GM21576 (cell line): Measurements from ENCODE around the gene SDC4.

Source experiments
- ATAC-seq: cut with Tn5 transposase; IDR thresholded peaks from one replicate; pipeline ENCODE4 v1.9.1; 2021; ENCODE audit warnings: mild to moderate bottlenecking, moderate library complexity; ENCODE audit not compliant: unreplicated experiment

The SDC4 gene, protein sequence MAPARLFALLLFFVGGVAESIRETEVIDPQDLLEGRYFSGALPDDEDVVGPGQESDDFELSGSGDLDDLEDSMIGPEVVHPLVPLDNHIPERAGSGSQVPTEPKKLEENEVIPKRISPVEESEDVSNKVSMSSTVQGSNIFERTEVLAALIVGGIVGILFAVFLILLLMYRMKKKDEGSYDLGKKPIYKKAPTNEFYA

DNA sequence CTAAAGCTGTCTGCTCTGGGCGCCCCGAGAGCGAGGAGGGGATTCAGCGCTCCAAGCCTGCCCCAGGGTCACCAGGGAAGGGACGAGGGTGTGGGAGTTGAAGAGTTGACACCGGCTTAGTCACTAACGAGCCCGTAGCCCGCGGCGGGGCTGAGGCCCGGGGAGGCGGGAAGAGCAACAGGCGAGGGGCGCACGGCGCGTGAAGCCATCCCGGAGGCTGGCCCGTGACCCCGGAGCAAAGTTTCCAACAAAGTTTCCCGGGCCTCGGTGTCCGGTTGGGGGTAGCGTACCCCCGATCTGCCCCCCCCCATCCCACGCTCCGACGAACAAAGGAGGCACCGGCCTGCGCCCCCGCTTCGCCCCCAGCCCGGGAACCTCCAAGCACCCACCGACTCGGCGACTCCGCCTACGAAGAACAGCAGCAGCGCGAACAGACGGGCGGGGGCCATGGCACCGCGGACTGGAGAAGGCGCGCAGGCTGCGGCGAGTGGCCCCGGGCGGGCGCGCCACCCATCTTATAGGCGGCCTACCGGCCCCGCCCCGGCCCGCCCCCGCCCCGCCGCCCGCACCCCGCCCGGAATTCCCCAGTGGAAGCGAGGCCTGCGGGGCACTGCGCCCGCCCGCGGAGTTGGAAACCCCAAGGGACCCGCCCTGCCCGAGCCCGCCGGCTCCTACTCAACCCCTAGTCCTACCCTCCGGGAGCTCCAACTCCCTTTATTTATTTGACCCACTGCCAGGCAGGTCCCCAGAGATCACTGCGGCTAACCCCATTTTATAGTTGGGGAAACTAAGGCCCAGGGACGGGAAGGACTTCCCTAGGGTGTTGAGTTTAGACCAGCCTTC is at the start of gene SDC4:
TSS of gene SDC4 (minus strand) at position 489 of the 843 bp plus-strand sequence. CDS start at position 449, 40 bp downstream.
- ATAC-seq = no peak

DNA sequence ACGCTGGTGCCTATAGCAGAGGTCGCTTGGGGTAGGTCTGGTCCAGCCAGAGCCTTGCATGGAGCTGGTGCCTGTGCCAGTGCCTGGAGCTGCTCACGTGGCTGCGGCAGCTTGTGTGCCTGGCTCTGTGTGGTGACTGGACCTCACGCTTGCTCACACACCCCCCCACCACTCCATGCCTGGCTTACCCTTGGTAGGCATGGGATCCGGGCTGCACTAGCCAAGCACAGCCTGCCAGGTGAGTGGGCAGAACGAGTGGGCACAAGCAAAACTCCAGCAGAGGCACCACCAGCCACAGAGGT is 46.8 kb upstream of the SDC4 start:
- no peak for ATAC-seq

DNA sequence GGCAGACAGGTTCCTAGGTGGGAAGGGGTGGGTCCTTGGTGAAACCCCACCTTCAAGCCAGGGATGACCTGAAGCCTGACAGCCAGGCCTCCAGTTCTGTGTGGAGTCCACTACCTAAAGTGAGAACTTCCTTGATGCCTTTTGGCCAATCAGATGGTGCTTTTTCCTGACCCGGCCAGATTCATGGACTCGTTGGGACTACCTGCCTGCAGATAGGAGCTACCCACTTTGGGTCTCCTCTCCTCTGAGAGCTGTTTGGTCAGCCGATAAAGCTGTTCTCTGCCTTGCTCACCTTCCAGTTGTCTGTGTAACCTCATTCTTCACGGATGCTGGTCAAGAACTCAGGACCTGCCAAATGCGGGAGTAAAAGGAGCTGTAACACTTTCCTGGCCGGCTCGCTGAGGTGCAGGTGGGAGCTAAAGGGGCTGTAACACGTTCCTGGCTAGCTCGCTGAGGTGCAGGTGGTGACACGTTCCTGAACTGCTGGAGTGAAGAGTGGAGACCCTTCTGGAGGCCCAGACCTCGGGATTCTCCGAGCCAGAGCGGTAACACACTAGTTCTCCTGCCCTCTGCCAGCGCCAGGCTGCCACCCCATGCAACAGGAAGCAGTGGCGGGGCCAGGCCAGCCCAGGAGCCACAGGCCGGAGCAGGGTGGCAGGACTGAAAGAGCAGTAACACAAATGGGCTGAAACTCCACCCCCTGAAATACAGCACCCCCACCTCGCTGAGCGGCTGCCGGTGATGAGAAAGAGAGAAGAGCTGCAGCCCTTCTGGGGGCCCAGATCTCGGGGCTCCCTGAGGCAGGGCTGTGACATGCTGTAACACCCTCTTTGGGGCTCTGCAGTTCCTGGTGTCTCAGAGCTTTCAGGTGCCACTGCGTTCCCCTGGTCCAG is 46.2 kb upstream of the SDC4 start:
- ATAC-seq = no peak

DNA sequence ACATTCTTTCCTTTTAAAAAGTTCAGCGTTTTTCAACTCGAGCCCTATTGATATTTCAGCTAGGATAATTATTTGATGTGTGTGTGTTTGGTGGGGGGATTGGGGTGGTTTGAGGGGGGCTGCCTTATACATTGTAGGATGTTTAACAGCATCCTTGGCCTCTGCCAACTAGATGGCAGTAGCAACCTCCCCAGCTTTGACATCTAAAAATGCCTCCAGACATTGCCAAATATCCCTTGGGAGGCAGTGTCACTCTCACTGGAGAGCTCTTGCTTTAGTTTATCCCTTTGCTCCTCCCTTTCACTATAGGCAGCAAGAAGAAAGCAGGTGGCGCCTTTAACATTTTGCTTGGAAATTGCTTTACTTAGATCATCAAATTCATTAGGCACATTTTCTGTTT is 44.5 kb upstream of the SDC4 start:
- no peak for ATAC-seq

DNA sequence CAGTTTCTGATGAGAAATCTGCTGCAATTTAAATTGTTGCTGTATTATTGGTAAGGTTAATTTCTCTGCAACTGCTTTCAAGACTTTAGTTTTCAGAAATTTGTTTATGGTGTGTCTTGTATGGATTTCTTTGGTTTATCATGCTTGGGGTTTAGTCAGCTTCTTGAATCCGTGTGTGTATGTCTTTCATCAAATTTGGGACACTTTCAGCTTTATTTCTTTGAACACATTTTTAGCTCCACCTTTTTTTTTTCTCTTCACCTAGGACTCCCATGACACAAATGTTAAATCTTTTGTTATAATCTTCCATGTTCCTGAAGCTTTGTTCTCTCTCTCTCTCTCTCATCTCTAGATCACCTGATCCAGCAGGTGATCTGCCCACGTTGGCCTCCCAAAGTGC is 43.3 kb upstream of the SDC4 start:
- ATAC-seq = no peak

DNA sequence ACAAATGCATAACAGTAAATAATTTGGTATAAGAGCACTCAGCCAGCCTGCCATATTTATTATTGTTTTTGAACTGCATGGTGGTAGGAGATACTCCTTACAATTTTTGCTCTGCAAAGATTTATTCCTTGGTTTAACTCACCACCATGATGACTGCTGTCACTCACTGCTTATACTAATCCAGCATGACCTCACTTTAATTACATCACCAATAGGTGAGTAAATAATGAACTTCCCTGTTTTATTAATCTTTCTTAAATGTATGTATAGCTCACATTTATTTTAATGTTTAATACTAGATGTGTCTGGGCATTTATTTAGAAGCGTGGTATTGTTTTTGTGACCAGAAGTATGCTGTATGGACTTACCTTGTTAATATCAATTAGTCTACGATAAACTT is 42.7 kb upstream of the SDC4 start:
- ATAC-seq = no peak

DNA sequence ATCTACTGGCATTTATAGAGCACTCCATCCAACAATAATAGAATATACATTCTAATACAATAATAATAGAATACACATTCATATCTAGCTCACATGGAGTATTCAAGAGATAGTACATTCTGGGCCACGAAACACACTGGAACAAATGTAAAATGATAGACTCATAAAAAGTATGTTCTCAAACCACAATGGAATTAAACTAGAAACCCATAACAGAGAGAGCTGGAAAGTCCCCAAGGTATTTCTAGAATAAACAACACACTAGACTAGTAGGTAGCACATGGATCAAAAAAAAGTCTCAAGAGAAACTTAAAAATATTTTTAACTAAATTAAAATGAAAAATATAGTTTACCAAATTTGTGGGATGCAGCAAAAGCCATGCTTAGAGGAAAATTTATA is 39.0 kb upstream of the SDC4 start:
- no peak for ATAC-seq

DNA sequence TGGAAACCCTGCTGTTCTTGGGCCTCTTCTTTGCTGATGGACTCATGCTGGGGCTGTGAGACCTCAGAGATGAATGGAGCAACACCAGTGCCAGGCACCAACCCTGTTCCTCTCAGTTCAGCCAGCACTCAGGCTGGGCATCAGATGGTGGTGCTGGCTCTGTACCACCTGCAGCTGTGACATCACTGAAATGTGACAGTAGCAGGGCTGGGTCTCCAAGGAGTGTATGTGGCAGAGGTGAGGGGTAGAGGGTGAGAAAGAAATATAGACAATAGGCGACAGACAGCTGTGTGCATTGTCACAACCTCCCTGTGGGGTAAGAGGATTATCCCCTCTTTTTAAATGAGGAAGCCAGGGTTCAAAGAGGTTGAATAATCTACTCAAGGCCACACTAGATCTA is 30.0 kb upstream of the SDC4 start, which contains the start of gene TP53TG5:
TSS of gene TP53TG5 (minus strand) at position 135 of the 400 bp plus-strand sequence. CDS start at position 46, 89 bp downstream.
- no peak for ATAC-seq

DNA sequence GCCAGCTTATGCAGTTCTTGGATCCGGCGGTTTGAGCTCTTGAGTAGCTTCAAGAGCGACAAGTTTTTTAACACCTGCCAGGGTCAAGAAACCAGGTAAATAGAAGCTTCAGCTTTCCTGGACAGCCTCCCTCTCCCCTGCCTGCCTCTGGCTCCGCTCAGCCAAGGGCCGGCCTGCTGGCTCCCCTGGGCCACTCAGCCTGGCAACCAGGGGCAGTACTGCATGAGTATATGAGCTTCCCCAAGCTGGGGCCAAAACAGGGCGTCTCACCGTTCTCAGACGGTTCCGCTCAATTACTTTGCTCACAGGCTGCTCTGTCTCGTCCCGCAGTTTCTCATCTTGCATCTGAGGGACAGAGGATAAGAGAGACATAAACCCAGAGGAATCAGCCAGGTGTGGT is 29.0 kb upstream of the SDC4 start:
- ATAC-seq = no peak

DNA sequence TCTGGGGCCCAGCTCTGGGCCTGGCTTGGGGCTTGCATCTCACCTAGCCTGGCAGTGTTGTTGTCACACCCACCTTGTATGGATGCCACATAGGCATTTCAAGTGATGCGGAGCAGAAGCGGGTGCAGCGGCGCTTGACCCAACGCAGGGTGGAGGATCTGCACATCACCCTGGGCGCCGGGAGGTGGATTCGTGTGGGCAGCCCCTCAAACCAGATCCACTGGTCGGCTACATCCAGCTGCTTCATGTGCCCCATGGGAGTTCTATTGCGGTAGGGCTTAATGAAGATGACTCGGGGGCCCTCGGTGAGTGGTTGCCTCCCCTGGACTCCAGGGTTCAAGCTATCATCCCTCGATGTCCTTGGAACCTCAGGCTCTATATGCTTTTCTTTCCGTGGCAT is 26.7 kb upstream of the SDC4 start:
- no peak for ATAC-seq

DNA sequence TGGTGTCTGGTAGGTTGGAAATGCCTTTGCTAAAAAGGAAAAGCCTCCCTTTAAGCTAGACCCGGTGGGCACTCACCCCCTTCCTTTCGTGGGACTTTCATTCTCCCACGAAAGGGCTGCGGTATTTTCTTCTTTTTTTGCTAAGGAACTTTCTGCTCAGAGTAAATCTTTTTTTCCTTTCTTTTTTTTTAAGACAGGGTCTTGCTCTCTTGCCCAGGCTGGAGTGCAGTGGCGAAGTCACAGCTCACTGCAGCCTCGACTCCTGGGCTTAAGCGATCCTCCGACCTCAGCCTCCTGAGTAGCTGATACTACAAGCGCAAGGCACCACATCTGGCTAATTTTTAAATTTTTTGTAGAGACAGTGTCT is 25.9 kb upstream of the SDC4 start:
- ATAC-seq = no peak

DNA sequence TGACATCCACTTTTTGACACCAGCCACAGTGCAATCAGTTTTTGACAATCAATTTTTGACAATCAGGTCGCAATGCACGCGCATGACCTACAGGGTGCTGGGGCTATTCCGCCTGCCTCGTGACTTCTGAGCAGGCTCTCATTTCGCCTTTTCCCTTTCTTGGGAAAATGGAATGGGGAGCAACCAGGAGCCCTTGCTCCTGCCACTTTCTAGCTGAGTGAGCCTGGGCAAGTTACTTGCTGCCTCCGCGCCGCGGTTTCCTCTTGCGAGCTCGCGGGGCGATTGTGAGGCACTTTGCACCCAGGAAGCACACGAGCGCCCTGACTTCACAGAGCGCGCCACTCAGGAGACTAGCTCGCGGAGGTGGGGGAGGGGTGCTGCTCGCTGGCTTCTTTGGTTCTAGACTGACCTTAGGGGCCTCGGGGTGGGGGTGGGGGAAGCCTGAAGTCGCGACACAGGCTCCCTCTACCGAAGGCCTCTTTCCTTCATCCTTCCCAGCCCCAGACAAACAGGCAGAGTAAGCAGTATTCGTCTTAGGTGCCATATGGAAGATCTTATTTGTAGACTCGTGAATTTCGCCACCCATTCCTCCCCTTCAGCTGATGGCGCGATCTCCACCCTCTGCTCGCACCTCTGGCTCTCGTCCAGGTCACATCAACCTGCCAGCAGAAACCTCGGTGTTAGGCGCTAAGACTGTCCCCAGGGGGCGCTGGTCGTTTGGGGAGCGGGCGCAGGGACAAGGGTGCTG is 25.3 kb upstream of the SDC4 start:
- ATAC-seq = peak; percentile 74

DNA sequence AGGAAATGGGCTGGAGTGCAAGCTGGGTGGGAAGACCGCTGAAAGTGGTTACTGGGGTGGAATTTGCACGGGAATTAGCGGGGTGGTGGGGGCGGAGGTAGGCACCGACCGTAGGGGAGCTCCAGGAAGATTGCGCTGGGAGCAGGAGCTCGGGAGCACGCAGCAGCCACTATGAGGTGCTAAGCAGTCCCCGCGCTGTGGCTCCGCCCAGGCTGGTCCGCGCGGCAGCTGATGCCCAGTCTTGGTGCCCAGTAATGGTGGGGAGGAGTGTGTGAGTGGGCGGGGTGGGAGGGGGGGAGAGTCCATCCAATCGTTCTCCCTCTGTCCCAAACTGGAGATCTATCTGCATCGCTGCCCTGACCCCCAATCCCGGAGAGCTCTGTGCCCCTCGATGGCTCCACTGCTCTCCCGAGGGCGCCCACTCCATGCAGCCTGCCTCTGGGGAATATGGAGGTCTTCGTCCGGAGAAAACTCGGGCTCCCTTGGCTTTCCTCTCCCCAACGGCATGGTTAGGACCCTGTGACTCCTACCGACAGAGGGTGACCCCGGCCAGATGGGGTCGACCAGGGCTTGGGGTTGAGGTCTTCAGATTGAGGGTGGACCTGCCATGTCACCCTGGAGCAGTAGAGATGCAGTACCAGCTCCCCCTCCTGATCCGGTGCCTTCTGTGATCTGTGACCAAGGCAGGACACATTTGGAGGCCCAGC is 24.6 kb upstream of the SDC4 start:
- no peak for ATAC-seq

DNA sequence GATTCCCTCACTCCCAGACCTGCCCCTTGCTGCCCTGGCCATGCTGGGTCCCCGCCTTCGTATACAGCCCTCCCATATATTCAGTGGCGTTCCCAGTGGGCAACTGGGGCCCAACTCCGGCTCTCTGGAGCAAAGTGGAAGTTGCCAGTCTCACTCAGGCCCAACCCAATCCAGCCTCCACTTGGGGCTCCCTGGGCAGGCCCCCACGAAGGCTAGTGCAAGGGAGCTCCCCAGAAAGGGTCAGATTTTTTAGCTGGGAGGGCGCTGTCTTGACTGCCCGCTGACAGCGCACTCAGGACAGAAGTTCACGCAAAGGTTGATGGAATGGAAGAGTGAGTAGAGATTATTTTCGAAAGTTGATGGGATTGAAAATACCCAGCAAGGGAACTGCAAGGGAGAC is 24.0 kb upstream of the SDC4 start:
- no peak for ATAC-seq

DNA sequence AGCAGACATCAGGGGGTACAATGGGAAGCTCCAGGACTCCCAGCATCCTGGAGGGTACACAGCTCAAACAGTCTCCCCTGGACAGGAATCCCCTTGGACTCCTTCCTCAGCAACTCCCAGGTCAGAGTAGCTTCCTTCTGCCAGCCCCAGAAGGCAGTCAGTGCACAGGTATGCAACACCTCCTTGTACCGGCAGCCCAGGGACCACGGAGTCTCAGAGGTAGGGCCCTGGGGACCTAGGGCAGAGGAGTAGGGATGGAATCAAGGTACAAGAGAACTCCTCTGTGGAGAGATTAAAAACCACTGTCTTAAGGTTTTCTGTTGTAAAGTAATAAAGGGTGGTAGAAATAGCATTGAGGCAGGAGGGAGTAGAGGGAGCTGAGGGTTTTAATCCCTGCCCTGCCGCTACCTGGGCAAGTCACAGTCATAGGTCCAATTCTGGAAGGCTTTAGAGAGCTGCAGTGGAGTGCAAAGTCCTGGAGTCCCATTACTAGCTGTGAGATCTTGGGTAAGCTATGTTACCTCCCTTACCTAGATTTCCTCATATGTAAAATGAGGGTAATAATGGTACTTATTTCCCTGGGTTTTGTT is 22.4 kb upstream of the SDC4 start:
- ATAC-seq = no peak

DNA sequence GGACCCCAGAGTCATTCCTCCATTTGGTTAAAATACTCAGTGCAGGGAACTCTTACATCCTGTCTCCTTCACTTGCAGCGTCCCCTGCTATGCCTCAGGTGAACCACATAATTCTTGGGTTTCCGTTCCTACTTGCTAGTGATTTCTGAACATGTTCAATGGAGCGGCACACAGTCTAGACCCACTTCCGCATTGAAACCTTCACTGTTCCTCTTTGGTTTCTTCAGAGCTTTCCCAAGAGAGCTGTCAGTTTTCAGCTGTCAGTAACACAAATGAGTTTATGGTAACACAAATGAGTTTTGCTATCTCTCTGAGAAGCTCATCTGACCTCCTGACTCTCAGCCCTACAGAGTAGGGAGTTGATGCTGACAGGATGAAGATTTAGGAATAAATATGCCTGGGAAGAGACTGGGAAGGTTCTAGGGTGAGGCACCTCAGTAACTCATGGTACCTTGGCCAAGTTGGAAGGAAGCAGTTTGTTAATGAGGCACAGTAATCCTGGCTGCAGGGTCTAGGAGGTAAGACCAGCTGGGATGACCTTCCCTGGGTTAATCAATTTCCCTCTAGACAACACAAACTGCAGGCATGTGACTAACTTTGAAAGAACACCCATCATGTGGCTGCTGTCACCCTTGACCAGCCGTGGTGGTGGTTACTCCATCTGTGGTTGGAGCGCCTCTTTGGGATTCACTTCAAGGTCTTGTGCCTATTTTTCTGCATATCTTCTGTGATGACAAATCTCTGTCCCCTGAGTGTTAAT is 20.2 kb upstream of the SDC4 start:
- peak; percentile 82 for ATAC-seq

DNA sequence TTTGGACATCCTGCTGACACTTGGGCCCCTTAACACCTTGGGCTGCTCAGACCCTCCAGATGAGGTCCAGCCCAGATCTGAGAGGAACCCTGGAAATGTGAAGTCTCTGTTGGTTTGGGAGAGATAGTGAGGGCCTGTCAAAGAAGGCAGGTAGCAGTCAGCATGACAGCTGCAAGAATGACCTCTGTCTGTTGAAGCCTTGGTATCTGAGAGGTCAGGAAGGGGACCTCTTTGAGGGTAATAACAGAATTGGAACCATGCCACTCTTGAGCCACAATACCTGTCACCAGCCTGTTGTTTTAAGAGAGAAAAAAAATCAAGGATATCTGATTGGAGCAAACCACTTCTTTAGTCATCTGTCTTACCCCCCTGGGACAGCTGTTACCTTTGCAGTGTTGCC is 18.9 kb upstream of the SDC4 start:
- no peak for ATAC-seq

DNA sequence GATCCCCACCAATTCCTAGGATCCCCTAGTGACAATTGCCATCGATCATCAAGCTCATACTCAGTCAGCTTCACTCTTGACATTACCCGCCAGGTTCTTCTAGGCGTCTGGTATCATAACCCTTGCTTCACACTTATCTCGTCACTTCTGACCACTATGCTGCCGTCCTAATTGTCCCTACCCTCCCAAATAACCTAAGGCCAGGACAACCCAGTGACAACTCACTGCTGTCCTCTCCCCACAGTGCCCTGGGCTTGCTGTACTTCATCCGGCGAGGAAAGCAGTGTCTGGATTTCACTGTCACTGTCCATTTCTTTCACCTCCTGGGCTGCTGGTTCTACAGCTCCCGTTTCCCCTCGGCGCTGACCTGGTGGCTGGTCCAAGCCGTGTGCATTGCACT is 18.4 kb upstream of the SDC4 start:
- no peak for ATAC-seq

DNA sequence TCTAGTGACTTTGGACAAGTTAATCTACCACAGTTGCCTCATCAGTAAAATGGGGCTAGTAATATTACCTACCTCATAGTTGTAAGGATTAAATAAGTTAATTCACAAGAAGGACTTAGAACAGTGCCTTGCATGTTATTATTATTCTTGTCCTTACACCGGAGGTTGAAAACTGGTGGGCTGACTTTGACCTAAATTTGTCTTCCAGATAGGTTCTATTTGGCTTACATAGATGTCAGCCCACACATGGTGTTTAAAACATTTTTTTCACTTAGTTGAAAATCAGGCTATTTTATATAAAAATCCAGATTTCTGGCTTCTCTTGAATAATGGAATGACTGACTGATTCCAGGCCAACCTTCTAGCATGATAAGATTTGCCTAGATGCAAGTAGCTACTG is 18.0 kb upstream of the SDC4 start:
- ATAC-seq = no peak
